Measurements from ENCODE around the gene TBC1D9B.

Gene TBC1D9B

DNA sequence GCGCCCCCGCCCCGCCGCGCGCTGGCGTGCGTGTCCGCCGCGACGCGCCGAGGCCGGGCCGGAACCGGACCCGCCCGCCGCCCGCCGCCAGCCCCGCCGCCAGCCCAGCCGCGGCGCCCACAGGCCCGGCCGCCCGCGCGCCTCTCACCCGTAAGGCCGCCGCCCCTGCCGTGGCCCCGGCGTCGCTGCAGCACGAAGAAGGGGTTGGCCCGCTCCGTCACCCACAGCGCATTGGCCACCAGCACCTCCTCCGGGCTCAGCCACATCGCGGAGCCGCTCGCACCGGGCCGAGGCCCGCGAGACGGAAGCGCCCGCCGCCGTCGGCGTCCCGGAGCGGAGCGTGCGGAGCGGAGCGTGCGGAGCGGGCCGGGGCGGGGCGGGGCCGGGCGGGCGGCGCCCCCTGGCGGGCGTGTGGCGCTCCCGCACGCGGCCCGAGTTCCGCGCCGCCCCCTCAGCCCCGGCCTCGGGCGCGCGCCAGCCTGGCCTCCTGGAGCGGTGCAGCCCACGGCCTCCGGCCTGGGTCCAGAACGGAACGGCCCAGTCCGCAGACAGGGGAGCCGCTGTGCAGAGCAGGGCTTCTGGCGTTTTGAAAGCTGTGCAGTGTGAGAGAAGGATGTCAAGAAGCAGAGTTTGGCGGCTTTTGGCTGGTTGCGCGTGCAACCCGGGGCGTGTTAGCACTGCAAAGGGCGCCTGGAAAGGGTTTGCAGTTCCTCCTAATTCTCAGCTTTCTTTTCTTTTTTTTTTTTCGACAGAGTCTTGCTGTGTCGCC lies at the start of gene TBC1D9B:
Gene TBC1D9B, minus strand, starts transcription at position 342 of the 769 bp plus-strand sequence. Its CDS starts 76 bp downstream, at position 266.
- peak; percentile 65 for DNase-seq
- Histone ChIP-seq H3K9ac (ENCODE audit: low read depth, low read length) (peak within 1 kb of the TSS; percentile 71), H3K27ac (ENCODE audit: low read length) (peak within 1 kb of the TSS; percentile 71), H2AFZ (ENCODE audit: low read depth, low read length) (peak within 1 kb of the TSS; percentile 95), H3K4me1 (ENCODE audit: insufficient read depth, low read length) (peaks cover 34% of the 10 kb centered on the region), H3K27me3 (ENCODE audit: insufficient read depth, low read length, poor library complexity) (no peaks in the 10 kb centered on the region), H3K79me2 (ENCODE audit: insufficient read depth, low read length) (peaks cover 34% of the 10 kb centered on the region), H4K20me1 (ENCODE audit: insufficient read depth, low read length) (peaks cover 17% of the 10 kb centered on the region), H3K36me3 (ENCODE audit: insufficient read depth, low read length) (peaks cover 34% of the 10 kb centered on the region), H3K4me2 (ENCODE audit: insufficient read depth, low read length) (peak within 1 kb of the TSS; percentile 93), H3K4me3 (ENCODE audit: low read depth in 1 of 2, low read length in 2 of 2) (peak within 1 kb of the TSS; percentile 79 to 93; a peak in 3 of 4 replicates), H3K9me3 (ENCODE audit: insufficient read depth, low read length, severe bottlenecking) (no peaks in the 10 kb centered on the region)
- peak; percentile 86 for ATAC-seq (ENCODE audit: insufficient read depth, low read depth)
- TF ChIP-seq, protein P1, sequence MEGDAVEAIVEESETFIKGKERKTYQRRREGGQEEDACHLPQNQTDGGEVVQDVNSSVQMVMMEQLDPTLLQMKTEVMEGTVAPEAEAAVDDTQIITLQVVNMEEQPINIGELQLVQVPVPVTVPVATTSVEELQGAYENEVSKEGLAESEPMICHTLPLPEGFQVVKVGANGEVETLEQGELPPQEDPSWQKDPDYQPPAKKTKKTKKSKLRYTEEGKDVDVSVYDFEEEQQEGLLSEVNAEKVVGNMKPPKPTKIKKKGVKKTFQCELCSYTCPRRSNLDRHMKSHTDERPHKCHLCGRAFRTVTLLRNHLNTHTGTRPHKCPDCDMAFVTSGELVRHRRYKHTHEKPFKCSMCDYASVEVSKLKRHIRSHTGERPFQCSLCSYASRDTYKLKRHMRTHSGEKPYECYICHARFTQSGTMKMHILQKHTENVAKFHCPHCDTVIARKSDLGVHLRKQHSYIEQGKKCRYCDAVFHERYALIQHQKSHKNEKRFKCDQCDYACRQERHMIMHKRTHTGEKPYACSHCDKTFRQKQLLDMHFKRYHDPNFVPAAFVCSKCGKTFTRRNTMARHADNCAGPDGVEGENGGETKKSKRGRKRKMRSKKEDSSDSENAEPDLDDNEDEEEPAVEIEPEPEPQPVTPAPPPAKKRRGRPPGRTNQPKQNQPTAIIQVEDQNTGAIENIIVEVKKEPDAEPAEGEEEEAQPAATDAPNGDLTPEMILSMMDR (IDR thresholded peaks at IDR 0.05; ENCODE audit: borderline replicate concordance, extremely low read depth, low read length, poor library complexity, severe bottlenecking), result peak; percentile 57
- TF ChIP-seq EZH2 (IDR thresholded peaks at IDR 0.05; ENCODE audit: borderline replicate concordance, low read depth, low read length, severe bottlenecking), result no peak

GRCh38 chr5:179955630-179956029 lies 47.9 kb upstream of the TBC1D9B start:
- no peaks in the 10 kb centered on the region for H3K79me2 ChIP-seq (ENCODE audit: insufficient read depth, low read length)
- H3K9me3 ChIP-seq (ENCODE audit: insufficient read depth, low read length, severe bottlenecking), result no peaks in the 10 kb centered on the region
- no peaks in the 10 kb centered on the region for H4K20me1 ChIP-seq (ENCODE audit: insufficient read depth, low read length)
- H2AFZ ChIP-seq (ENCODE audit: low read depth, low read length), result no peak overlapping the region
- H3K27me3 ChIP-seq (ENCODE audit: insufficient read depth, low read length, poor library complexity), result no peaks in the 10 kb centered on the region
- ATAC-seq (ENCODE audit: insufficient read depth, low read depth) (no peak), DNase-seq (no peak)
- no peak overlapping the region for H3K4me3 ChIP-seq (ENCODE audit: low read depth in 1 of 2, low read length in 2 of 2)
- H3K27ac ChIP-seq (ENCODE audit: low read length), result no peak overlapping the region
- no peaks in the 10 kb centered on the region for H3K4me1 ChIP-seq (ENCODE audit: insufficient read depth, low read length)
- H3K36me3 ChIP-seq (ENCODE audit: insufficient read depth, low read length), result no peaks in the 10 kb centered on the region
- TF ChIP-seq EZH2 (IDR thresholded peaks at IDR 0.05; ENCODE audit: borderline replicate concordance, low read depth, low read length, severe bottlenecking), result no peak
- TF ChIP-seq, protein P1 (IDR thresholded peaks at IDR 0.05; ENCODE audit: borderline replicate concordance, extremely low read depth, low read length, poor library complexity, severe bottlenecking), result no peak
- H3K4me2 ChIP-seq (ENCODE audit: insufficient read depth, low read length), result no peak overlapping the region
- no peak overlapping the region for H3K9ac ChIP-seq (ENCODE audit: low read depth, low read length)

DNA sequence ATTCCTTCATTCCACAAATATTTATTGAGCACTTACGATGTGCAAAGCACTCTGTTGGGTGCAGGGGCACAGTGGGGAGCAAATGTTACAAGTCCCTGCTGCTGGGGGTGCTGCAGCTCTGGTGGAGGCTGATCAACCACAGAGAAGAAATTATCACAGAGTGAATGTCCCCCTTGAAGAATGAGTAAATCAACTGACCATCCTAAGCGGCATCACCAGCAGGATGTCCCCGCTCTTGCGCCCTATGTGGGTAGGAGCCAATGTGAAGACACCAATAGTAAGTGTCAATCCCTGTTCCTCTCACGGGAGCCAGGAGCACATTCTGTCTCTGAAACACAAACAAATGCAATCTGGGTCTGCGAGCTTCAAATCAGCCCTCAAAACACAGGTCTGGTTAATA lies 47.4 kb upstream of the TBC1D9B start:
- Histone ChIP-seq H4K20me1 (ENCODE audit: insufficient read depth, low read length) (no peaks in the 10 kb centered on the region), H3K27ac (ENCODE audit: low read length) (no peak overlapping the region), H3K36me3 (ENCODE audit: insufficient read depth, low read length) (no peaks in the 10 kb centered on the region)

More for the DNA sequence above, 47.4 kb upstream of the TBC1D9B start:
- DNase-seq, result no peak
- Histone ChIP-seq H3K27me3 (ENCODE audit: insufficient read depth, low read length, poor library complexity) (no peaks in the 10 kb centered on the region), H3K79me2 (ENCODE audit: insufficient read depth, low read length) (no peaks in the 10 kb centered on the region), H3K9ac (ENCODE audit: low read depth, low read length) (no peak overlapping the region), H3K9me3 (ENCODE audit: insufficient read depth, low read length, severe bottlenecking) (no peaks in the 10 kb centered on the region), H2AFZ (ENCODE audit: low read depth, low read length) (no peak overlapping the region), H3K4me1 (ENCODE audit: insufficient read depth, low read length) (no peaks in the 10 kb centered on the region), H3K4me3 (ENCODE audit: low read depth in 1 of 2, low read length in 2 of 2) (no peak overlapping the region), H3K4me2 (ENCODE audit: insufficient read depth, low read length) (no peak overlapping the region)
- no peak for ATAC-seq (ENCODE audit: insufficient read depth, low read depth)
- TF ChIP-seq, protein P1 (IDR thresholded peaks at IDR 0.05; ENCODE audit: borderline replicate concordance, extremely low read depth, low read length, poor library complexity, severe bottlenecking), result no peak
- TF ChIP-seq EZH2 (IDR thresholded peaks at IDR 0.05; ENCODE audit: borderline replicate concordance, low read depth, low read length, severe bottlenecking), result no peak
